NCI-H2029 treated with DMSO at 0.1 percent for 48 hours (cell line): Measurements from ENCODE around the gene RBCK1.

Experiments used
- DNase-seq: peaks from one replicate; lab custom pipeline; 2025; lab: John Stamatoyannopoulos, UW

RBCK1 gene

GRCh38 chr20:399182-399707, 8.9 kb upstream of the RBCK1 start:
- DNase-seq = no peak

GRCh38 chr20:400128-400453, 8.0 kb upstream of the RBCK1 start:
- no peak for DNase-seq

- no peak for DNase-seq
These were observed 7.4 kb upstream of the RBCK1 start for GRCh38 chr20:400454-401275.

- no peak for DNase-seq
These were observed 6.2 kb upstream of the RBCK1 start for GRCh38 chr20:401682-402495.

GRCh38 chr20:402496-402885, 5.6 kb upstream of the RBCK1 start:
- DNase-seq = no peak

GRCh38 chr20:402898-403581, 5.1 kb upstream of the RBCK1 start:
- no peak for DNase-seq

GRCh38 chr20:403582-403957, 4.5 kb upstream of the RBCK1 start:
- DNase-seq = no peak

- no peak for DNase-seq
These were observed 4.0 kb upstream of the RBCK1 start for GRCh38 chr20:404088-404487.

- no peak for DNase-seq
These were observed 1.6 kb upstream of the RBCK1 start for GRCh38 chr20:406200-407132.

GRCh38 chr20:407133-407952, 756 bp upstream of the RBCK1 start:
- DNase-seq = peak; percentile 21

- no peak for DNase-seq
These were observed 971 bp downstream of the RBCK1 start for GRCh38 chr20:408843-409696.

GRCh38 chr20:409697-410559, 1.8 kb downstream of the RBCK1 start:
- DNase-seq = no peak

- DNase-seq = no peak
These were observed 4.0 kb downstream of the RBCK1 start for GRCh38 chr20:412081-412480.

GRCh38 chr20:414161-414560, 6.1 kb downstream of the RBCK1 start:
- no peak for DNase-seq

GRCh38 chr20:415820-416322, 7.8 kb downstream of the RBCK1 start:
- DNase-seq = no peak

GRCh38 chr20:416950-417800, 9.1 kb downstream of the RBCK1 start:
- DNase-seq = no peak

- no peak for DNase-seq
These were observed 9.8 kb downstream of the RBCK1 start for GRCh38 chr20:417801-418342.
